K562 (cell line): ENCODE measurements around the gene BCL7B. TPM values are rescaled to one million over a fixed set of nuclear protein-coding genes. Genes with fewer than 3 reads are reported as not detected.

Experiments used
- ARID1B ChIP-seq: fragments of 450-650 bp; IDR thresholded peaks from 2 replicates; pipeline ENCODE4 v1.6.1; 2016; ENCODE audit warnings: antibody characterized with exemption, mild to moderate bottlenecking, inconsistent platforms
- BHLHE40 ChIP-seq: IDR thresholded peaks from 2 replicates; pipeline ENCODE4 v1.6.1; 2011; ENCODE audit warnings: low read length, improper control_type of control experiment
- BRD9 ChIP-seq: fragments of 450-650 bp; IDR thresholded peaks from 2 replicates; pipeline ENCODE4 v1.6.1; 2018; ENCODE audit warnings: low read depth; ENCODE audit not compliant: partially characterized antibody
- HEY1 ChIP-seq: fragments of 250-450 bp; sonication (Bioruptor Pico); IDR thresholded peaks from 2 replicates; pipeline ENCODE4 v1.5.0; 2020; ENCODE audit warnings: mild to moderate bottlenecking, moderate library complexity, borderline replicate concordance
- MECOM ChIP-seq: fragments of 250-450 bp; sonication (Bioruptor Pico); IDR thresholded peaks from 2 replicates; pipeline ENCODE4 v1.8.0; 2022; ENCODE audit warnings: inconsistent platforms
- MITF ChIP-seq: IDR thresholded peaks from 2 replicates; pipeline ENCODE4 v1.6.1; 2014; ENCODE audit warnings: antibody characterized with exemption
- NRF1 ChIP-seq, 2 experiments: fragments of 450-650 bp; IDR thresholded peaks in 1 of 2; conservative IDR thresholded peaks in 1 of 2; 2 replicates each; pipeline ENCODE4 v1.6.1; 2014; ENCODE audit warnings: mild to moderate bottlenecking in 2 of 2
- PBX2 ChIP-seq, 2 experiments: IDR thresholded peaks in 1 of 2; conservative IDR thresholded peaks in 1 of 2; 2 replicates each; pipeline ENCODE4 v1.6.1; 2016; ENCODE audit warnings: low read depth in 2 of 2, mild to moderate bottlenecking in 1 of 2, missing compliant biosample characterization in 1 of 2, missing genetic modification characterization in 1 of 2, moderate library complexity in 1 of 2
- RHOXF2B ChIP-seq: fragments of 250-450 bp; sonication (Bioruptor Pico); conservative IDR thresholded peaks from 2 replicates; pipeline ENCODE4 v1.5.1; 2021
- SMAD3 ChIP-seq: fragments of 450-650 bp; formaldehyde crosslinking; conservative IDR thresholded peaks from 2 replicates; pipeline ENCODE4 v1.4.0; 2020; ENCODE audit warnings: mild to moderate bottlenecking
- SMARCB1 ChIP-seq: IDR thresholded peaks from 2 replicates; pipeline ENCODE4 v1.6.1; 2011; ENCODE audit warnings: improper control_type of control experiment, low read depth; ENCODE audit not compliant: insufficient read length
- THAP12 ChIP-seq: fragments of 250-450 bp; sonication (Bioruptor Pico); IDR thresholded peaks from 2 replicates; pipeline ENCODE4 v1.9.0; 2021; ENCODE audit warnings: mild to moderate bottlenecking, inconsistent platforms
- TSC22D4 ChIP-seq: fragments of 450-650 bp; IDR thresholded peaks from 2 replicates; pipeline ENCODE4 v1.6.1; 2016; ENCODE audit warnings: missing genetic modification characterization, missing biosample characterization, control low read depth
- ZBTB33 ChIP-seq: sonication (generic); formaldehyde crosslinking; IDR thresholded peaks from 2 replicates; pipeline ENCODE4 v1.8.1; 2023; ENCODE audit warnings: mild to moderate bottlenecking, missing genetic modification reagents
- ZBTB8A ChIP-seq: fragments of 450-650 bp; IDR thresholded peaks from 2 replicates; pipeline ENCODE4 v1.6.1; 2018; ENCODE audit warnings: mild to moderate bottlenecking, moderate library complexity; ENCODE audit not compliant: partially characterized antibody
- ZKSCAN3 ChIP-seq: fragments of 250-450 bp; sonication (Bioruptor Pico); IDR thresholded peaks from 2 replicates; pipeline ENCODE4 v1.4.0; 2020
- ZNF511 ChIP-seq: sonication (generic); formaldehyde crosslinking; IDR thresholded peaks from 2 replicates; pipeline ENCODE4 v1.8.0; 2022; ENCODE audit warnings: mild to moderate bottlenecking, missing genetic modification reagents
- ZNF699 ChIP-seq: fragments of 250-450 bp; sonication (Bioruptor Pico); IDR thresholded peaks from 2 replicates; pipeline ENCODE4 v1.8.0; 2021; ENCODE audit warnings: mild to moderate bottlenecking, moderate library complexity; ENCODE audit not compliant: insufficient replicate concordance
- ZNF707 ChIP-seq: fragments of 250-450 bp; sonication (Bioruptor Pico); conservative IDR thresholded peaks from 2 replicates; pipeline ENCODE4 v1.8.0; 2022; ENCODE audit warnings: inconsistent platforms, mild to moderate bottlenecking, moderate library complexity
- ZNF75A ChIP-seq: fragments of 450-650 bp; formaldehyde crosslinking; IDR thresholded peaks from 2 replicates; pipeline ENCODE4 v1.4.0; 2020; ENCODE audit warnings: mild to moderate bottlenecking
- polyA plus RNA-seq, 8 experiments: library from polyadenylated mRNA; depleted of rRNA in 4 of 8; stranded (reverse) in 5 of 8; unstranded in 3 of 8; fragments of >200 nt; fragmentation: Nextera tagmentation in 2 of 8; fragmentation: Illumina TruSeq in 1 of 8; extraction: Ambion mirVana in 2 of 8; extraction: Trizol in 1 of 8; gene quantifications; 2 replicates each; pipeline versions ENCODE4 v1.2.1 to v1.2.3, GENCODE V29; 2011 to 2014; ENCODE audit warnings: inconsistent platforms in 1 of 8, missing spikeins in 1 of 8
- total RNA-seq, 7 experiments: library from RNA; depleted of rRNA in 6 of 7; stranded (reverse); fragments of >200 nt in 6 of 7; fragmentation: Illumina TruSeq in 2 of 7; extraction: Trizol in 2 of 7; gene quantifications; 2 replicates each; pipeline versions ENCODE4 v1.2.1 to v1.2.3, GENCODE V29; 2011 to 2021; ENCODE audit warnings: low replicate concordance in 1 of 7

The BCL7B gene
- total and polyA plus RNA-seq, 9 of the 15 experiments (the other 6 are each of a cell fraction or from before 2014, with no cell fraction given), result 10.0 to 73.2 (median 32.9) TPM

- TF ChIP-seq ZNF707 (CRISPR knock-in tag), result no peak
- no peak for TF ChIP-seq ZNF75A (CRISPR knock-in tag)
- no peak for TF ChIP-seq SMAD3 (CRISPR knock-in tag)
- TF ChIP-seq TSC22D4 (tag), result no peak
- TF ChIP-seq MECOM, result peak; percentile 77; the same call in 1 of the 2 replicates
- peak; percentile 18 to 36; a peak in 3 of 4 replicates for TF ChIP-seq NRF1 (conservative IDR thresholded peaks at IDR 0.05 in 1 of 2, IDR thresholded peaks at IDR 0.05 in 1 of 2)
- no peak for TF ChIP-seq BRD9
- TF ChIP-seq BHLHE40, result peak; percentile 91
- TF ChIP-seq HEY1 (CRISPR knock-in tag), result no peak
- no peak for TF ChIP-seq ZKSCAN3 (CRISPR knock-in tag)
- TF ChIP-seq ZBTB33, result no peak
- TF ChIP-seq SMARCB1, result no peak
- TF ChIP-seq ZNF511 (CRISPR knock-in tag), result no peak
- peak; percentile 81 for TF ChIP-seq ARID1B
- TF ChIP-seq THAP12, result no peak
- TF ChIP-seq PBX2 (CRISPR knock-in tag; IDR thresholded peaks at IDR 0.05; ENCODE audit: low read depth), result no peak
- TF ChIP-seq PBX2 (tag; conservative IDR thresholded peaks at IDR 0.05; ENCODE audit: low read depth), result peak; percentile 61
- no peak for TF ChIP-seq ZBTB8A
- TF ChIP-seq ZNF699 (CRISPR knock-in tag), result no peak
- 0 out of 2 replicates have a peak, but pooled peaks have one; percentile 56 for TF ChIP-seq MITF
- no peak for TF ChIP-seq RHOXF2B
These were observed 15.3 kb upstream of the BCL7B start (continued) for GRCh38 chr7:73572767-73573186.
